Measurements from ENCODE around the gene C1orf198. TPM values are rescaled to one million over a fixed set of nuclear protein-coding genes. Genes with fewer than 3 reads are reported as not detected.
A peak's percentile ranks its signal among the peaks of the same experiment; 100 is the strongest.

The C1orf198 gene
- total RNA-seq, 1 donor from 2014 or later = 16.3 TPM

- no peak for DNase-seq (ENCODE audit: low spot score in 2 of 2)
- no peak for FAIRE-seq
Observed at GRCh38 chr1:230894664-230895063, 26.3 kb upstream of the C1orf198 start.

- FAIRE-seq = no peak
Observed at GRCh38 chr1:230894032-230894431, 25.7 kb upstream of the C1orf198 start.

GRCh38 chr1:230892018-230892491 lies 23.7 kb upstream of the C1orf198 start:
- FAIRE-seq = no peak
- no peak for DNase-seq (ENCODE audit: low spot score in 2 of 2)

More at GRCh38 chr1:230894032-230894431, 25.7 kb upstream of the C1orf198 start:
- no peak for DNase-seq (ENCODE audit: low spot score in 2 of 2)

GRCh38 chr1:230891413-230891812 lies 23.1 kb upstream of the C1orf198 start:
- FAIRE-seq = no peak
- no peak for DNase-seq (ENCODE audit: low spot score in 2 of 2)

GRCh38 chr1:230884646-230885045 lies 16.3 kb upstream of the C1orf198 start:
- DNase-seq (ENCODE audit: low spot score in 2 of 2) = no peak
- no peak for FAIRE-seq

- no peak for FAIRE-seq
- DNase-seq (ENCODE audit: low spot score in 2 of 2) = no peak
Observed at GRCh38 chr1:230883967-230884366, 15.6 kb upstream of the C1orf198 start.

GRCh38 chr1:230879778-230880177 lies 11.5 kb upstream of the C1orf198 start:
- DNase-seq (ENCODE audit: low spot score in 2 of 2) (no peak), FAIRE-seq (no peak)

- no peak for FAIRE-seq
Observed at GRCh38 chr1:230878591-230878990, 10.3 kb upstream of the C1orf198 start.

GRCh38 chr1:230877924-230878590 lies 9.7 kb upstream of the C1orf198 start:
- no peak for FAIRE-seq
- DNase-seq (ENCODE audit: low spot score in 2 of 2) = no peak

More at GRCh38 chr1:230878591-230878990, 10.3 kb upstream of the C1orf198 start:
- DNase-seq (ENCODE audit: low spot score in 2 of 2) = no peak

GRCh38 chr1:230877146-230877923 lies 9.0 kb upstream of the C1orf198 start:
- FAIRE-seq = no peak
- DNase-seq (ENCODE audit: low spot score in 2 of 2) = no peak

- FAIRE-seq (no peak), DNase-seq (ENCODE audit: low spot score in 2 of 2) (no peak)
Observed at GRCh38 chr1:230876660-230877059, 8.3 kb upstream of the C1orf198 start.

- DNase-seq (ENCODE audit: low spot score in 2 of 2) (no peak), FAIRE-seq (no peak)
Observed at GRCh38 chr1:230875370-230875769, 7.0 kb upstream of the C1orf198 start.

GRCh38 chr1:230870916-230871315 lies 2.6 kb upstream of the C1orf198 start:
- DNase-seq (ENCODE audit: low spot score in 2 of 2) (no peak), FAIRE-seq (no peak)

GRCh38 chr1:230869500-230869899 lies 1.2 kb upstream of the C1orf198 start:
- FAIRE-seq (no peak), DNase-seq (ENCODE audit: low spot score in 2 of 2) (no peak)

- FAIRE-seq (no peak), DNase-seq (ENCODE audit: low spot score in 2 of 2) (peak; percentile 40 to 50)
Observed at GRCh38 chr1:230868736-230869385, 540 bp upstream of the C1orf198 start.

GRCh38 chr1:230867101-230867902 lies 1.0 kb downstream of the C1orf198 start:
- FAIRE-seq = no peak

GRCh38 chr1:230866171-230867070 lies 1.9 kb downstream of the C1orf198 start:
- no peak for FAIRE-seq

More at GRCh38 chr1:230867101-230867902, 1.0 kb downstream of the C1orf198 start:
- DNase-seq (ENCODE audit: low spot score in 2 of 2) = peak in 1 of 2 donors; percentile 18

GRCh38 chr1:230865062-230865817 lies 3.1 kb downstream of the C1orf198 start:
- DNase-seq (ENCODE audit: low spot score in 2 of 2) (no peak), FAIRE-seq (no peak)

More at GRCh38 chr1:230866171-230867070, 1.9 kb downstream of the C1orf198 start:
- peak in 1 of 2 donors; percentile 25 for DNase-seq (ENCODE audit: low spot score in 2 of 2)

Measured in frontal cortex (tissue), 4 donors.